K562 (cell line): ENCODE data around the gene WWOX. TPM values are rescaled to one million over a fixed set of nuclear protein-coding genes. Genes with fewer than 3 reads are reported as not detected.

Experiments used
- ATAC-seq: fragments of 200-7000 bp; cut with Tn5 transposase; 3 replicates; pipeline ENCODE4 v1.9.1; 2020; ENCODE audit warnings: moderate library complexity
- BruUV-seq: library from RNA; stranded (reverse); fragments of 400-500 nt; replicated peaks from 2 replicates; lab custom pipeline; 2021; lab: Mats Ljungman, UMichigan
- CTCF ChIA-PET: fragments of 300-600 bp; formaldehyde crosslinking; extraction: SDS; loops from one replicate; lab custom pipeline; 2021; ENCODE audit warnings: low intra/inter-chr PET ratio; lab: Yijun Ruan, JAX
- POLR2A ChIA-PET: fragments of 300-600, 350-650 bp; sonication (Branson Sonifier 250); formaldehyde crosslinking; extraction: SDS; loops from one replicate; lab custom pipeline; 2021; ENCODE audit warnings: antibody characterized with exemption, inconsistent platforms; lab: Yijun Ruan, JAX
- DNase-seq, 4 experiments: peaks; one replicate each; pipeline versions ENCODE4 v3.0.0 to v3.0.0-alpha.2; 2011 to 2018; ENCODE audit warnings: low spot score in 3 of 4, mixed read lengths in 3 of 4; ENCODE audit errors: extremely low read depth in 1 of 4
- FAIRE-seq: peaks from 2 replicates; lab custom pipeline; 2011; peaks lifted over from hg19 to GRCh38; lab: Jason Lieb, UNC
- H2AFZ ChIP-seq: 2 replicates; pipeline ENCODE4 v1.6.0; 2011; ENCODE audit warnings: low read depth, low read length, control low read depth, inconsistent platforms
- H3K27ac ChIP-seq: fragments of 200-600 bp; 3 replicates; pipeline ENCODE4 v1.8.0; 2011; ENCODE audit warnings: low read depth, mild to moderate bottlenecking, control low read depth, inconsistent platforms, low read length, moderate library complexity, mixed read lengths; ENCODE audit errors: extremely low read depth
- H3K27me3 ChIP-seq, 2 experiments: fragments of 300-600 bp in 1 of 2; 2 replicates in 1 of 2; 3 replicates in 1 of 2; pipeline versions ENCODE4 v1.6.0 to v1.8.0; 2011; ENCODE audit warnings: inconsistent platforms in 2 of 2, low read length in 2 of 2, mild to moderate bottlenecking in 1 of 2, mixed read lengths in 1 of 2, moderate library complexity in 1 of 2; ENCODE audit not compliant: control insufficient read depth in 2 of 2, insufficient read depth in 2 of 2
- H3K36me3 ChIP-seq: fragments of 300-600 bp; 3 replicates; pipeline ENCODE4 v1.8.0; 2011; ENCODE audit warnings: mild to moderate bottlenecking, low read length, inconsistent platforms; ENCODE audit not compliant: control insufficient read depth, insufficient read depth
- H3K4me1 ChIP-seq, 2 experiments: fragments of 200-600 bp in 1 of 2; replicated peaks in 1 of 2; 2 replicates in 1 of 2; 3 replicates in 1 of 2; pipeline versions ENCODE4 v1.5.1 to v1.8.0; 2011; ENCODE audit warnings: inconsistent platforms in 2 of 2, low read length in 2 of 2, mild to moderate bottlenecking in 1 of 2, mixed read lengths in 1 of 2, moderate library complexity in 1 of 2; ENCODE audit not compliant: control insufficient read depth in 2 of 2, insufficient read depth in 2 of 2
- H3K4me2 ChIP-seq: 2 replicates; pipeline ENCODE4 v1.6.1; 2011; ENCODE audit warnings: low read length, control low read depth, inconsistent platforms, mixed read lengths; ENCODE audit not compliant: insufficient read depth
- H3K4me3 ChIP-seq: fragments of 200-600 bp; sonication (generic), shearing (Covaris generic); 2 replicates; pipeline ENCODE4 v1.5.1; 2016; ENCODE audit warnings: control low read depth, inconsistent platforms
- H3K79me2 ChIP-seq: fragments of 200-600 bp; 3 replicates; pipeline ENCODE4 v1.8.0; 2011; ENCODE audit warnings: low read length, inconsistent platforms; ENCODE audit not compliant: control insufficient read depth, insufficient read depth
- H3K9ac ChIP-seq, 2 experiments: 2 replicates each; pipeline versions ENCODE4 v1.6.0 to v1.6.1; 2011; ENCODE audit warnings: low read depth in 2 of 2, low read length in 2 of 2, control low read depth in 1 of 2, inconsistent platforms in 1 of 2, mild to moderate bottlenecking in 1 of 2, mixed read lengths in 1 of 2; ENCODE audit not compliant: insufficient read depth in 1 of 2
- H3K9me1 ChIP-seq: one replicate; pipeline ENCODE4 v1.6.0; 2011; ENCODE audit warnings: inconsistent platforms, mild to moderate bottlenecking, low read length, moderate library complexity; ENCODE audit not compliant: control insufficient read depth, insufficient read depth
- H3K9me3 ChIP-seq: replicated peaks from 2 replicates; pipeline ENCODE4 v1.5.1; 2011; ENCODE audit warnings: low read depth, low read length, inconsistent platforms; ENCODE audit not compliant: control insufficient read depth, insufficient read depth
- H4K20me1 ChIP-seq: replicated peaks from 2 replicates; pipeline ENCODE4 v1.6.1; 2011; ENCODE audit warnings: low read length, inconsistent platforms, mixed read lengths; ENCODE audit not compliant: control insufficient read depth, insufficient read depth
- CBFA2T2 ChIP-seq: fragments of 450-650 bp; conservative IDR thresholded peaks from 2 replicates; pipeline ENCODE4 v1.6.1; 2017; ENCODE audit warnings: mild to moderate bottlenecking
- CREM ChIP-seq: IDR thresholded peaks from 2 replicates; pipeline ENCODE4 v1.6.1; 2014; ENCODE audit warnings: antibody characterized with exemption, low read depth
- ETV5 ChIP-seq: sonication (generic); formaldehyde crosslinking; IDR thresholded peaks from 2 replicates; pipeline ENCODE4 v1.4.0; 2020; ENCODE audit warnings: low read depth, mild to moderate bottlenecking, missing genetic modification reagents
- FOXJ3 ChIP-seq: sonication (generic); formaldehyde crosslinking; IDR thresholded peaks from 2 replicates; pipeline ENCODE4 v1.4.0; 2020; ENCODE audit warnings: mild to moderate bottlenecking, missing genetic modification reagents
- NFYB ChIP-seq: IDR thresholded peaks from 2 replicates; pipeline ENCODE4 v1.6.1; 2011; ENCODE audit warnings: mild to moderate bottlenecking, moderate library complexity; ENCODE audit not compliant: insufficient read length; ENCODE audit errors: extremely low read depth
- PHF20 ChIP-seq: fragments of 450-650 bp; IDR thresholded peaks from 2 replicates; pipeline ENCODE4 v1.6.1; 2018; ENCODE audit not compliant: partially characterized antibody
- SMAD2 ChIP-seq: fragments of 150-350 bp; IDR thresholded peaks from 2 replicates; pipeline ENCODE4 v1.6.1; 2014; ENCODE audit warnings: low read depth, mild to moderate bottlenecking, low read length
- SP2 ChIP-seq: IDR thresholded peaks from 2 replicates; pipeline ENCODE4 v1.6.1; 2011; ENCODE audit warnings: mild to moderate bottlenecking, low read depth, low read length, moderate library complexity; ENCODE audit not compliant: poor library complexity, severe bottlenecking; ENCODE audit errors: extremely low read depth
- U2AF2 ChIP-seq: fragments of 200-400 bp; formaldehyde crosslinking; optimal IDR thresholded peaks from 2 replicates; pipeline ENCODE3; 2017; ENCODE audit warnings: low read depth, mild to moderate bottlenecking, low read length
- ZC3H8 ChIP-seq: fragments of 450-650 bp; IDR thresholded peaks from 2 replicates; pipeline ENCODE4 v1.6.1; 2017
- ZNF407 ChIP-seq: fragments of 450-650 bp; IDR thresholded peaks from 2 replicates; pipeline ENCODE4 v1.6.1; 2016; ENCODE audit warnings: low read depth
- ZNF766 ChIP-seq: fragments of 200-800 bp; sonication (Bioruptor generic); conservative IDR thresholded peaks from 2 replicates; pipeline ENCODE4 v1.6.1; 2016; ENCODE audit warnings: missing genetic modification characterization, missing compliant biosample characterization
- WGBS: fragments of 100-300 bp; shearing (Covaris generic); methylation state at CpG from one replicate; pipeline ENCODE4 v1.1.6; 2016; ENCODE audit warnings: low coverage, mixed read lengths; ENCODE audit not compliant: insufficient coverage; ENCODE audit errors: missing lambda C conversion rate; 5-methylcytosine and 5-hydroxymethylcytosine counted together
- in situ Hi-C: fragments of 300-500 bp; cut with MboI; formaldehyde crosslinking; loops from 4 replicates; pipeline ENCODE4 v1.15.0; 2018; ENCODE audit warnings: inconsistent platforms, mixed read lengths
- intact Hi-C: fragments of 100-400 bp; cut with micrococcal nuclease; formaldehyde crosslinking; loops from 2 replicates; pipeline ENCODE4 v1.14.2; 2022
- polyA plus RNA-seq, 8 experiments: library from polyadenylated mRNA; depleted of rRNA in 4 of 8; stranded (reverse) in 5 of 8; unstranded in 3 of 8; fragments of >200 nt; fragmentation: Nextera tagmentation in 2 of 8; fragmentation: Illumina TruSeq in 1 of 8; extraction: Ambion mirVana in 2 of 8; extraction: Trizol in 1 of 8; gene quantifications; 2 replicates each; pipeline versions ENCODE4 v1.2.1 to v1.2.3, GENCODE V29; 2011 to 2014; ENCODE audit warnings: inconsistent platforms in 1 of 8, missing spikeins in 1 of 8
- total RNA-seq, 7 experiments: library from RNA; depleted of rRNA in 6 of 7; stranded (reverse); fragments of >200 nt in 6 of 7; fragmentation: Illumina TruSeq in 2 of 7; extraction: Trizol in 2 of 7; gene quantifications; 2 replicates each; pipeline versions ENCODE4 v1.2.1 to v1.2.3, GENCODE V29; 2011 to 2021; ENCODE audit warnings: low replicate concordance in 1 of 7
- TF ChIP-seq, protein P1 (sequence below): fragments of 450-650 bp; formaldehyde crosslinking; IDR thresholded peaks from 2 replicates; pipeline ENCODE4 v1.4.0; 2020; ENCODE audit warnings: mild to moderate bottlenecking, moderate library complexity

The WWOX gene
- total and polyA plus RNA-seq, 9 of the 15 experiments (the other 6 are each of a cell fraction or from before 2014, with no cell fraction given) = 1.6 to 22.7 (median 8.1) TPM

GRCh38 chr16:78528265-78528664 is 428.8 kb downstream of the WWOX start (continued):
- no peak for TF ChIP-seq CBFA2T2

GRCh38 chr16:78529881-78530280 is 430.4 kb downstream of the WWOX start:
- intact Hi-C loops = no loop called here
- 0% methylated on average over 5 of the region's 5 CpGs for WGBS
- no peak overlapping the region for H2AFZ ChIP-seq
- H3K27ac ChIP-seq = no peak overlapping the region
- TF ChIP-seq ZNF407 (no peak), ZC3H8 (no peak), SMAD2 (no peak), NFYB (no peak), FOXJ3 (CRISPR knock-in tag) (no peak), U2AF2 (no peak), ZNF766 (CRISPR knock-in tag) (no peak), CREM (no peak), PHF20 (no peak), SP2 (no peak), ETV5 (CRISPR knock-in tag) (no peak)
- TF ChIP-seq, protein P1, sequence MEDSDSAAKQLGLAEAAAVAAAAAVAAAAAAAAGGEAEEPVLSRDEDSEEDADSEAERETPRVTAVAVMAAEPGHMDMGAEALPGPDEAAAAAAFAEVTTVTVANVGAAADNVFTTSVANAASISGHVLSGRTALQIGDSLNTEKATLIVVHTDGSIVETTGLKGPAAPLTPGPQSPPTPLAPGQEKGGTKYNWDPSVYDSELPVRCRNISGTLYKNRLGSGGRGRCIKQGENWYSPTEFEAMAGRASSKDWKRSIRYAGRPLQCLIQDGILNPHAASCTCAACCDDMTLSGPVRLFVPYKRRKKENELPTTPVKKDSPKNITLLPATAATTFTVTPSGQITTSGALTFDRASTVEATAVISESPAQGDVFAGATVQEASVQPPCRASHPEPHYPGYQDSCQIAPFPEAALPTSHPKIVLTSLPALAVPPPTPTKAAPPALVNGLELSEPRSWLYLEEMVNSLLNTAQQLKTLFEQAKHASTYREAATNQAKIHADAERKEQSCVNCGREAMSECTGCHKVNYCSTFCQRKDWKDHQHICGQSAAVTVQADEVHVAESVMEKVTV (CRISPR knock-in tag) = no peak
- no peaks in the 10 kb centered on the region for H3K36me3 ChIP-seq
- no peak for ATAC-seq
- no peaks in the 10 kb centered on the region for H3K9me3 ChIP-seq
- ChIA-PET CTCF (no interaction called here), POLR2A (no interaction called here)
- no peak for FAIRE-seq
- no peaks in the 10 kb centered on the region for H3K79me2 ChIP-seq
- no peak overlapping the region for H3K4me3 ChIP-seq
- no TSS peak for BruUV-seq
- 0 out of 2 replicates have a peak, but pooled peaks cover 6% of the 10 kb centered on the region for H4K20me1 ChIP-seq
- no peak for DNase-seq
- H3K9me1 ChIP-seq = no peaks in the 10 kb centered on the region
- no peaks in the 10 kb centered on the region for H3K4me1 ChIP-seq
- no peak overlapping the region for H3K9ac ChIP-seq
- peaks cover 4 to 5% of the 10 kb centered on the region in 2 experiments; a peak in 2 of 5 replicates for H3K27me3 ChIP-seq
- no peak overlapping the region for H3K4me2 ChIP-seq
- in situ Hi-C loops = no loop called here
